IMR-90 (cell line): Measurements from ENCODE around the gene CCNYL1. TPM values are rescaled to one million over a fixed set of nuclear protein-coding genes. Genes with fewer than 3 reads are reported as not detected.

ENCODE experiments used
- ATAC-seq: fragments of 200-7000 bp; cut with Tn5 transposase; 2 replicates; pipeline ENCODE4 v1.9.1; 2020; ENCODE audit warnings: low read depth, mild to moderate bottlenecking, moderate library complexity
- BruUV-seq: library from RNA; stranded (reverse); fragments of 400-500 nt; replicated peaks from 2 replicates; lab custom pipeline; 2021; lab: Mats Ljungman, UMichigan
- CTCF ChIA-PET: fragments of 300-600 bp; formaldehyde crosslinking; extraction: SDS; loops from one replicate; lab custom pipeline; 2021; ENCODE audit warnings: antibody characterized with exemption; lab: Yijun Ruan, JAX
- POLR2A ChIA-PET: fragments of 300-600 bp; sonication (Branson Sonifier 250); formaldehyde crosslinking; loops from one replicate; lab custom pipeline; 2022; ENCODE audit warnings: antibody characterized with exemption; ENCODE audit not compliant: unreplicated experiment; lab: Charles Lee
- DNase-seq: peaks from one replicate; pipeline ENCODE4 v3.0.0; 2013
- H2AFZ ChIP-seq: replicated peaks from 2 replicates; pipeline ENCODE3; 2013; ENCODE audit warnings: low read length, mild to moderate bottlenecking; ENCODE audit not compliant: poor library complexity
- H2AK5ac ChIP-seq: 2 replicates; pipeline ENCODE4 v1.6.1; 2013; ENCODE audit warnings: low read depth, low read length, inconsistent platforms
- H2AK9ac ChIP-seq: replicated peaks from 2 replicates; pipeline ENCODE3; 2013; ENCODE audit warnings: mild to moderate bottlenecking, low read depth, low read length, moderate library complexity; ENCODE audit not compliant: poor library complexity
- H2BK120ac ChIP-seq: 2 replicates; pipeline ENCODE4 v1.6.1; 2013; ENCODE audit warnings: low read depth, low read length, inconsistent platforms
- H2BK15ac ChIP-seq: 3 replicates; pipeline ENCODE4 v1.6.1; 2013; ENCODE audit warnings: low read depth, low read length, inconsistent platforms
- H2BK20ac ChIP-seq: 2 replicates; pipeline ENCODE4 v1.6.1; 2013; ENCODE audit warnings: low read depth, mild to moderate bottlenecking, inconsistent platforms, low read length, moderate library complexity
- H2BK5ac ChIP-seq: 2 replicates; pipeline ENCODE4 v1.6.1; 2013; ENCODE audit warnings: mild to moderate bottlenecking, low read depth, low read length, inconsistent platforms; ENCODE audit not compliant: poor library complexity, severe bottlenecking
- H3K14ac ChIP-seq: replicated peaks from 2 replicates; pipeline ENCODE4 v1.6.1; 2013; ENCODE audit warnings: low read depth, low read length, inconsistent platforms
- H3K18ac ChIP-seq: 2 replicates; pipeline ENCODE4 v1.6.1; 2013; ENCODE audit warnings: low read depth, low read length, control low read depth
- H3K23ac ChIP-seq: 2 replicates; pipeline ENCODE4 v1.6.1; 2013; ENCODE audit warnings: low read depth, low read length, inconsistent platforms
- H3K27ac ChIP-seq: 2 replicates; pipeline ENCODE4 v1.5.1; 2013; ENCODE audit warnings: mild to moderate bottlenecking, control low read depth, low read length; ENCODE audit not compliant: insufficient read depth
- H3K27me3 ChIP-seq: 2 replicates; pipeline ENCODE4 v1.6.1; 2013; ENCODE audit warnings: low read length; ENCODE audit not compliant: control insufficient read depth, insufficient read depth
- H3K36me3 ChIP-seq: 2 replicates; pipeline ENCODE4 v1.6.1; 2013; ENCODE audit warnings: low read length, mixed read lengths; ENCODE audit not compliant: control insufficient read depth, insufficient read depth
- H3K4ac ChIP-seq: 2 replicates; pipeline ENCODE4 v1.6.1; 2013; ENCODE audit warnings: low read depth, low read length, inconsistent platforms
- H3K4me1 ChIP-seq: 2 replicates; pipeline ENCODE4 v1.6.1; 2013; ENCODE audit warnings: low read length, mixed read lengths; ENCODE audit not compliant: control insufficient read depth, insufficient read depth
- H3K4me2 ChIP-seq: 2 replicates; pipeline ENCODE4 v1.6.1; 2013; ENCODE audit warnings: low read depth, mild to moderate bottlenecking, control low read depth, low read length, moderate library complexity
- H3K4me3 ChIP-seq: 2 replicates; pipeline ENCODE4 v1.5.1; 2013; ENCODE audit warnings: low read depth, mild to moderate bottlenecking, control low read depth, low read length, moderate library complexity; ENCODE audit not compliant: insufficient read depth
- H3K56ac ChIP-seq: 2 replicates; pipeline ENCODE4 v1.6.1; 2013; ENCODE audit warnings: low read length, inconsistent platforms; ENCODE audit not compliant: insufficient read depth; ENCODE audit errors: extremely low read depth
- H3K79me1 ChIP-seq, 2 experiments: 2 replicates each; pipeline ENCODE4 v1.6.1; 2013; ENCODE audit warnings: low read length in 2 of 2, inconsistent platforms in 1 of 2, low read depth in 1 of 2
- H3K9ac ChIP-seq: 2 replicates; pipeline ENCODE4 v1.6.1; 2013; ENCODE audit warnings: low read depth, low read length, control low read depth
- H3K9me1 ChIP-seq: 2 replicates; pipeline ENCODE4 v1.6.1; 2013; ENCODE audit warnings: low read length, inconsistent platforms; ENCODE audit not compliant: insufficient read depth
- H3K9me3 ChIP-seq: 2 replicates; pipeline ENCODE4 v1.6.1; 2013; ENCODE audit warnings: low read length; ENCODE audit not compliant: control insufficient read depth, insufficient read depth
- H4K20me1 ChIP-seq: 2 replicates; pipeline ENCODE4 v1.6.1; 2013; ENCODE audit warnings: low read length, inconsistent platforms; ENCODE audit not compliant: insufficient read depth
- H4K5ac ChIP-seq: 2 replicates; pipeline ENCODE4 v1.6.1; 2013; ENCODE audit warnings: mild to moderate bottlenecking, low read depth, low read length, control low read depth
- H4K8ac ChIP-seq, 2 experiments: 2 replicates each; pipeline ENCODE4 v1.6.1; 2013; ENCODE audit warnings: low read depth in 2 of 2, low read length in 2 of 2, control low read depth in 1 of 2, inconsistent platforms in 1 of 2
- H4K91ac ChIP-seq: 2 replicates; pipeline ENCODE4 v1.6.1; 2013; ENCODE audit warnings: low read depth, low read length, inconsistent platforms; ENCODE audit not compliant: insufficient read depth
- BHLHE40 ChIP-seq: fragments of 150-350 bp; IDR thresholded peaks from 2 replicates; pipeline ENCODE4 v1.6.1; 2016; ENCODE audit warnings: mild to moderate bottlenecking, low read depth, low read length
- CEBPB ChIP-seq: IDR thresholded peaks from 2 replicates; pipeline ENCODE4 v1.6.1; 2012; ENCODE audit warnings: low read depth, low read length, improper control_type of control experiment
- CHD1 ChIP-seq: IDR thresholded peaks from 2 replicates; pipeline ENCODE4 v1.6.1; 2012; ENCODE audit warnings: low read depth, low read length, improper control_type of control experiment
- CTCF ChIP-seq: conservative IDR thresholded peaks from 2 replicates; pipeline ENCODE4 v1.5.1; 2012; ENCODE audit warnings: mild to moderate bottlenecking, low read depth, low read length, improper control_type of control experiment
- ELK1 ChIP-seq: fragments of 150-350 bp; IDR thresholded peaks from 2 replicates; pipeline ENCODE4 v1.6.1; 2016; ENCODE audit warnings: low read depth, mild to moderate bottlenecking, low read length, moderate library complexity, borderline replicate concordance
- FOS ChIP-seq: fragments of 150-350 bp; IDR thresholded peaks from 2 replicates; pipeline ENCODE4 v1.6.1; 2016; ENCODE audit warnings: low read depth, low read length
- MAFK ChIP-seq: IDR thresholded peaks from 2 replicates; pipeline ENCODE4 v1.6.1; 2012; ENCODE audit warnings: low read depth, low read length, improper control_type of control experiment
- MAZ ChIP-seq: IDR thresholded peaks from 2 replicates; pipeline ENCODE4 v1.6.1; 2012; ENCODE audit warnings: low read depth, mild to moderate bottlenecking, low read length, improper control_type of control experiment, moderate library complexity, borderline replicate concordance
- MXI1 ChIP-seq: IDR thresholded peaks from 2 replicates; pipeline ENCODE4 v1.6.1; 2012; ENCODE audit warnings: low read depth, mild to moderate bottlenecking, low read length, moderate library complexity, borderline replicate concordance
- NFE2L2 ChIP-seq: fragments of 150-350 bp; IDR thresholded peaks from 2 replicates; pipeline ENCODE4 v1.6.1; 2016; ENCODE audit warnings: low read depth, mild to moderate bottlenecking, low read length
- POLR2A ChIP-seq: IDR thresholded peaks from 2 replicates; pipeline ENCODE4 v1.6.1; 2012; ENCODE audit warnings: mild to moderate bottlenecking, low read depth, low read length
- RAD21 ChIP-seq: IDR thresholded peaks from 2 replicates; pipeline ENCODE4 v1.6.1; 2012; ENCODE audit warnings: low read length, improper control_type of control experiment
- RCOR1 ChIP-seq: IDR thresholded peaks from 2 replicates; pipeline ENCODE4 v1.6.1; 2012; ENCODE audit warnings: mild to moderate bottlenecking, low read length, improper control_type of control experiment; ENCODE audit not compliant: insufficient replicate concordance
- RFX5 ChIP-seq: IDR thresholded peaks from 2 replicates; pipeline ENCODE4 v1.8.0; 2012; ENCODE audit warnings: low read depth, mild to moderate bottlenecking, low read length, moderate library complexity
- SMC3 ChIP-seq: fragments of 150-350 bp; IDR thresholded peaks from 2 replicates; pipeline ENCODE4 v1.6.1; 2016; ENCODE audit warnings: low read depth, mild to moderate bottlenecking, antibody characterized with exemption, low read length, moderate library complexity
- USF2 ChIP-seq: fragments of 150-350 bp; IDR thresholded peaks from 2 replicates; pipeline ENCODE4 v1.6.1; 2017; ENCODE audit warnings: mild to moderate bottlenecking, antibody characterized with exemption, low read length, low read depth
- WGBS, 2 experiments: methylation state at CpG; one replicate each; pipeline versions ENCODE4 v1.1.5 to v1.1.7; 2013; ENCODE audit warnings: missing lambda C conversion rate in 2 of 2; ENCODE audit not compliant: insufficient read length in 1 of 2; ENCODE audit errors: extremely low coverage in 2 of 2; 5-methylcytosine and 5-hydroxymethylcytosine counted together
- dilution Hi-C: fragments of 300-500 bp; cut with HindIII; formaldehyde crosslinking; loops from one replicate; pipeline ENCODE4 v1.14.3; 2018; ENCODE audit warnings: low sequenced_read_pairs; ENCODE audit not compliant: unreplicated experiment
- in situ Hi-C: fragments of 300-500 bp; cut with MboI; formaldehyde crosslinking; loops from 3 replicates; pipeline ENCODE4 v1.14.3; 2019; ENCODE audit warnings: low sequenced_read_pairs, inconsistent platforms, mixed read lengths
- intact Hi-C: fragments of 100-400 bp; cut with micrococcal nuclease; formaldehyde crosslinking; loops from 2 replicates; pipeline ENCODE4 v1.10.0; 2022
- polyA plus RNA-seq, 3 experiments: library from polyadenylated mRNA; depleted of rRNA; stranded (reverse); fragments of >200 nt; gene quantifications; 2 replicates each; pipeline ENCODE4 v1.2.3, GENCODE V29; 2012; ENCODE audit warnings: low replicate concordance in 1 of 3
- total RNA-seq: library from RNA; depleted of rRNA; stranded (reverse); fragments of >200 nt; gene quantifications from 2 replicates; pipeline ENCODE4 v1.2.3, GENCODE V29; 2012

Gene CCNYL1
- total and polyA plus RNA-seq, 2 of the 4 experiments (the other 2 are of a cell fraction) = 5.4 to 7.3 TPM

DNA sequence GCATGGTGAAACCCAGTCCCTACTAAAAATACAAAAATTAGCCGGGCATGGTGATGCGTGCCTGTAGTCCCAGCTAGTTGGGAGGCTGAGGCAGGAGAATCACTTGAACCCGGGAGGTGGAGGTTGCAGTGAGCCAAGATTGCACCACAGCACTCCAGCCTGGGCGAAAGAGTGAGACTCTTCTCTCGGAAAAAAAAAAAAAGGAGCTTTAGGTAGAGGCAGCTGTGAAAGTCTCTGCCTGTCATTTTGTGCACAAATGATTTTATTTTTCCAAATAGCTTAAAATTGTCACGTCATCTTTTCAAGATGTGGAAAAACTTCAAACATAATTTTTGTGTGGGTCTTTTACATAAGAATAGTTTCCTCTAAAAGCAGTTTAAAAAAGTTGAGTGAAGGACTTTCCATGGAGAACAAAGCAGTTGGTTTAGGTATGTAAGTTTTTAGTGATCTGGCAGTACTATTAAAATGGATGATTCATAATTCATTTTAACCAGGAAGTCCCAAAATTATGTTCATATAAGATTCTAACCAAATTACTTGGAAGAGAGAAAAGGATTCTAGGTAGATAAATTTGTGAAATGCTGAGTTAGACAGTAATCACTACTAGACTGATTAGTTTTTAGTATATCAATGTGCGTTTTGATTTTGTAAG lies 11.5 kb downstream of the CCNYL1 start:
- WGBS, 2 experiments = no CpG with 5 or more reads among the region's 7 CpGs
- BruUV-seq = no TSS peak
- H4K5ac ChIP-seq = no peak overlapping the region
- peaks cover 11 to 24% of the 10 kb centered on the region in 2 experiments for H3K79me1 ChIP-seq
- no peak overlapping the region for H2BK120ac ChIP-seq
- no peak overlapping the region for H2AK5ac ChIP-seq
- ATAC-seq = no peak
- no peak overlapping the region for H3K4me2 ChIP-seq
- intact Hi-C loops = no loop called here
- in situ Hi-C loops = loop anchor here (25.0 kb wide), 1 partner anchor 561 kb away; the partner anchor contains the start of gene KLF7
- H3K27me3 ChIP-seq = no peaks in the 10 kb centered on the region
- no peaks in the 10 kb centered on the region for H3K9me3 ChIP-seq
- no peak overlapping the region for H3K9ac ChIP-seq
- H4K8ac ChIP-seq = no peak overlapping the region
- H4K91ac ChIP-seq = no peak overlapping the region
- no peak overlapping the region for H3K18ac ChIP-seq
- POLR2A ChIA-PET = interaction anchor here (0.6 kb wide), 1 partner anchor 161 kb away, joined by 4 read pairs; no protein-coding TSS in a partner anchor
- H2BK15ac ChIP-seq = no peak overlapping the region
- H3K56ac ChIP-seq = no peak overlapping the region
- TF ChIP-seq RAD21 (no peak), FOS (no peak), USF2 (no peak), CTCF (no peak), CEBPB (no peak), RCOR1 (no peak), POLR2A (no peak), ELK1 (no peak), BHLHE40 (no peak), SMC3 (no peak), NFE2L2 (no peak), CHD1 (no peak), MAFK (no peak), MAZ (no peak), MXI1 (no peak), RFX5 (no peak)
- no peak overlapping the region for H2BK5ac ChIP-seq
- H2AK9ac ChIP-seq = no peak overlapping the region
- peaks cover 4% of the 10 kb centered on the region for H3K4me1 ChIP-seq
- H4K20me1 ChIP-seq = 0 out of 2 replicates have a peak, but pooled peaks cover 3% of the 10 kb centered on the region
- peaks cover 4% of the 10 kb centered on the region for H3K9me1 ChIP-seq
- no peak overlapping the region for H3K23ac ChIP-seq
- H3K36me3 ChIP-seq = no peaks in the 10 kb centered on the region
- no peak for DNase-seq
- H2AFZ ChIP-seq = no peak overlapping the region
- H3K4me3 ChIP-seq = no peak overlapping the region
- dilution Hi-C loops = no loop called here
- H2BK20ac ChIP-seq = no peak overlapping the region
- H3K27ac ChIP-seq = no peak overlapping the region
- H3K14ac ChIP-seq = no peak overlapping the region
- no peak overlapping the region for H3K4ac ChIP-seq
- CTCF ChIA-PET = interaction anchor here (0.6 kb wide), 1 partner anchor 92 kb away, joined by 3 read pairs; no protein-coding TSS in a partner anchor
